Activated CD8-positive, alpha-beta memory T cell treated with anti-CD3 and anti-CD28 coated beads, Interleukin-2, amount 10 ng/mL, durations not matched to agents 7 days and 5 days (primary cell): ENCODE measurements around the gene COMMD7. TPM values are rescaled to one million over a fixed set of nuclear protein-coding genes. Genes with fewer than 3 reads are reported as not detected.

Experiments used
- ATAC-seq: fragments of 150-1000 bp; cut with Tn5 transposase; one replicate; pipeline ENCODE4 v1.10.0; 2021; ENCODE audit warnings: moderate library complexity
- CTCF ChIA-PET: fragments of 350-600 bp; sonication (Branson Sonifier 250); formaldehyde crosslinking; loops from one replicate; lab custom pipeline; 2021; ENCODE audit warnings: antibody characterized with exemption; lab: Charles Lee
- DNase-seq: peaks from one replicate; pipeline ENCODE4 v3.0.0-alpha.2; 2020
- H3K27ac Mint-ChIP-seq: one replicate; pipeline ENCODE4 v1.8.0; 2021; ENCODE audit warnings: mild to moderate bottlenecking, mixed read lengths
- H3K27me3 Mint-ChIP-seq: one replicate; pipeline ENCODE4 v1.8.0; 2021; ENCODE audit warnings: mixed read lengths
- H3K36me3 Mint-ChIP-seq: one replicate; pipeline ENCODE4 v1.8.0; 2021; ENCODE audit warnings: mild to moderate bottlenecking, mixed read lengths
- H3K4me1 Mint-ChIP-seq: one replicate; pipeline ENCODE4 v1.8.0; 2021; ENCODE audit warnings: mixed read lengths
- H3K4me3 Mint-ChIP-seq: one replicate; pipeline ENCODE4 v1.8.0; 2021; ENCODE audit warnings: mild to moderate bottlenecking, moderate library complexity, mixed read lengths
- H3K9me3 Mint-ChIP-seq: one replicate; pipeline ENCODE4 v1.8.0; 2022; ENCODE audit warnings: low read depth, mixed read lengths
- total RNA-seq, 2 experiments: library from RNA; stranded (reverse); gene quantifications; one replicate each; pipeline ENCODE4 v1.2.3, GENCODE V29; 2021

COMMD7 gene
- total RNA-seq, 2 experiments from 2014 or later = 54.2 to 59.5 TPM

DNA sequence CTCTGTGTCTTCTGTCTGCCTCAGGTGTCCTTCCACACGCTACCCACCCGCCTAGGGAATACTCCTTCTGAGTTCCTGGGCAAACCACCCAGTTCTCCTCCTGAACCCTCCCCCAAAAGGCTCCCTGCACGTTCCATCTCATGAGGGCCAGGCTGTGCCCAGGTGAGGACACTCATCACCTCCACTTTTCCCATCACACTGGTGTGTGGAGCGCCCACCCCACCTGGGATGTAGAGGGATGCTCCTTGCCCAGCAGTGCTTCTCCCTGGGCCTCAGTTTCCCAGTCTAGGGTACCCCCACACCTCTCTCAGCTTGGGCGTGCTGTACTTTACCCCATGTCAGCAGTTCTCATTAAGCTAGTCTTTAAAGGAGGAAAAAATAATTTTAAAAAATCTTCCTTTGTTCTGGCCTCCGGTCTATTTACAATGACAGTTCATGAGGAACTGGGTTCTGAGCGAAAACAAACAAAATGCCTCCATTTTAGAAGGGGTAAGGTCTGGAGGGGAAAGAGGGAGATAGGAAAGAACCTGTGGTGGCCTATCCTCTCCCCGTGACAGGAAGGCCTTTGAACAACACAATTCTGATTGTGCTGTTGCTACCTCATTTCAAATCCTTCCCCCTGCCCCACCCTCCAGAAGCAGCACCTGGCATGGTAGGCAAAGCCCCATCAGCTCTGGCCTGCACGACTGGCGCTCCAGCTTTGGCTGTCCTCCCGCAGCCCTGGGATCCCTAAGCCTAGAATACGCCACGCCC, 67.9 kb downstream of the COMMD7 start:
- no peak for DNase-seq
- Mint-ChIP-seq H3K4me1 (peaks cover 29% of the 10 kb centered on the region), H3K27ac (no peak overlapping the region), H3K4me3 (no peak overlapping the region), H3K36me3 (no peaks in the 10 kb centered on the region), H3K9me3 (no peaks in the 10 kb centered on the region), H3K27me3 (no peaks in the 10 kb centered on the region)
- no peak for ATAC-seq
- CTCF ChIA-PET = interaction anchor here (1.2 to 11.8 kb wide), 7 partner anchors 22 to 153 kb away, joined by 3 to 334 read pairs (median 4); partner anchors contain the start of genes COMMD7 and DNMT3B

DNA sequence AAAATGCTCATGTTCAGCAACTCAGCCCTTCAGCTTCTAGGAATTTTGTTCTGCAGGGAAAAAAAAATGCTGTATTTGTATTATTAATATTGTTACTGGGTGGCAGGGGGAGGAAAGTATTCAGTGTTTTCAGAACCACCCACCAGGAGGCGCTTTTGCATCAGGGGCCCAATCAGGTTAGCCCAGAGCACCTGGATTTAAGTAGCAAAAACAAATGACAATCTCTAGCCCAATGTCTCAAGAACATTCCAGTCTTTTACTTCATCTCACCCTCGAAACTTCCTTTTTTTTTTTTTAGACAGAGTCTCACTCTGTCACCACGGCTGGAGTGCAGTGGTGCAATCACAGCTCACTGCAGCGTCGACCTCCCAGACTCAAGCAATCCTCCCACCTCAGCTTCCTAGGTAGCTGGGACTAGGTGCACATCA, 68.9 kb downstream of the COMMD7 start:
- peak; percentile 55 for ATAC-seq

DNA sequence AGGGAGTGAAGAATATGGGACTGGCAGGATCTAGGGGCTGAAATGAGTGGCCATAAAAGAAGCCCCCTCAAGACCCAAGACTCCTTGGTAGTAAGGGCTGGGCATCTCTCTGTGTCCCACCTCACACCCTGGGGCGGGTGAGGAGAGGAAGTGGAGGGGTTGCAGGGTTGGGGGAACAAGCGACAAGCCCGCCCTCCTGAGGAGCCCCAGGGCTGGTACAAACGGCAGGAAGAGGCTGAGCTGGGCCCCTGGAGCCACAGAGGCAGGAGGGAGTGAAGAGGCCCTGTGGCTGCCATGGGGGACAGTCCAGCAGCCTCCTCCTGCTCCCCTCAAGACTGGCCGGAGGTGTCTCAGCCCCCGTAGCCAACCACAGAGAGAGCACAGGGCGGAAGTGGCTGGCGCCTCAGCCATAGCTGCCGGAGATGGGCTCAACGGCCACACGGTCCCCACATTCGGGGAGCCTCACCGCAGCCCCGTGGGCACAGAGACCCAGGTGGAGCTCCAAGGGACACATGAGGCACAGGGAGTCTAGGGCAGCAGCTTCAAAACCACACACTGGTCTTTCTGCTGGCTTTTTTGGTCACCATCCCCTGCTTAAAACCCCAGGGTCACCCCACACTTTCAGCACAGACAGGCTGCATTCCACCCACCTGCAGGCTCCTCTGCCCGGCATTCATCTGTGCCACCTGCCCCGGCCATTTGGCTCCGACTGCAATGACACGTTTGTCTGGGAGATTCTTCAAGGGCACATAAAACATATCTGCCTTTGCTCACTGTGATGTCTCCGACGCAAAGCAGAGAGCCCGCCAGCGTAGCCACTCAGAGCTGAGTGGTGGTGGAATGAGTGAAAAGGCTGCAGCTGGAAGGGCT, 70.0 kb downstream of the COMMD7 start:
- Mint-ChIP-seq H3K9me3 (no peaks in the 10 kb centered on the region), H3K27me3 (no peaks in the 10 kb centered on the region), H3K27ac (peak overlapping the region; percentile 86), H3K4me1 (peaks cover 29% of the 10 kb centered on the region), H3K36me3 (no peaks in the 10 kb centered on the region), H3K4me3 (no peak overlapping the region)
- DNase-seq (peak; percentile 71), ATAC-seq (peak; percentile 78)
- CTCF ChIA-PET = interaction anchor here (0.7 to 11.8 kb wide), 24 partner anchors 7 to 539 kb away, joined by 3 to 334 read pairs (median 6); partner anchors contain the start of genes COMMD7, DNMT3B and MAPRE1

More for the DNA sequence above, 68.9 kb downstream of the COMMD7 start:
- H3K4me1 Mint-ChIP-seq = peaks cover 29% of the 10 kb centered on the region
- no peak overlapping the region for H3K4me3 Mint-ChIP-seq
- H3K27me3 Mint-ChIP-seq = no peaks in the 10 kb centered on the region
- CTCF ChIA-PET = interaction anchor here (0.7 to 11.8 kb wide), 22 partner anchors 8 to 189 kb away, joined by 3 to 334 read pairs (median 6); partner anchors contain the start of genes COMMD7, DNMT3B and MAPRE1
- H3K27ac Mint-ChIP-seq = peak overlapping the region; percentile 8
- H3K9me3 Mint-ChIP-seq = no peaks in the 10 kb centered on the region
- peak; percentile 82 for DNase-seq
- no peaks in the 10 kb centered on the region for H3K36me3 Mint-ChIP-seq

DNA sequence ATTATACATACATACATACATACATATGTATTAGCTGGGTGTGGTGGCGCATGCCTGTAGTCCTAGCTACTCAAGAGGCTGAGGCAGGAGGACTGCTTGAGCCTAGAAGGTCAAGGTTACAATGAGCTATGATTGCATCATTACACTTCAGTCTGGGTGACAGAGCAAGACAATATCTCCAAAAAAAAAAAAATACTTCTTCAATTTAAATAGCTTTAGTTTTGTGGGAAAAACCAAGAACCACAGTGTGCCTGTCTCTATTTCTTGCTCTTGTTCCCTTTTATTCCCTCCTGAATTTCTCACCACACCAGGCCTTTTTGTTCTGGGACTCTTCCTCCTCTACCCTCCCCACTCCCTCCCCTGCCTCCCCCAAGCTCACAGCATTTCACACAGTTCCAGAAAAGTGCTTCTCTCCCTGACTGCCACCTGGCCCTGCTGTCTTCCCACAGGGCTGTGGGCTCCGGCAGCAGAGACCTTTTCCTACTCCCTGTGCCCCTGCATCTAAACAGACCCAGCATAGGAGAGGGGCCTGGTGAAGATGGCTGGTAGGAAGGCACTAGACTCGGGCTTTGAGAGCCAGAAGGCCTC, 70.8 kb downstream of the COMMD7 start:
- Mint-ChIP-seq H3K4me1 (peaks cover 29% of the 10 kb centered on the region), H3K9me3 (no peaks in the 10 kb centered on the region), H3K4me3 (no peak overlapping the region), H3K27me3 (no peaks in the 10 kb centered on the region), H3K36me3 (no peaks in the 10 kb centered on the region), H3K27ac (peak overlapping the region; percentile 86)
- ATAC-seq (peak; percentile 47), DNase-seq (no peak)
- CTCF ChIA-PET = interaction anchor here (0.7 to 11.8 kb wide), 14 partner anchors 10 to 540 kb away, joined by 3 to 334 read pairs (median 10); partner anchors contain the start of genes COMMD7 and DNMT3B

DNA sequence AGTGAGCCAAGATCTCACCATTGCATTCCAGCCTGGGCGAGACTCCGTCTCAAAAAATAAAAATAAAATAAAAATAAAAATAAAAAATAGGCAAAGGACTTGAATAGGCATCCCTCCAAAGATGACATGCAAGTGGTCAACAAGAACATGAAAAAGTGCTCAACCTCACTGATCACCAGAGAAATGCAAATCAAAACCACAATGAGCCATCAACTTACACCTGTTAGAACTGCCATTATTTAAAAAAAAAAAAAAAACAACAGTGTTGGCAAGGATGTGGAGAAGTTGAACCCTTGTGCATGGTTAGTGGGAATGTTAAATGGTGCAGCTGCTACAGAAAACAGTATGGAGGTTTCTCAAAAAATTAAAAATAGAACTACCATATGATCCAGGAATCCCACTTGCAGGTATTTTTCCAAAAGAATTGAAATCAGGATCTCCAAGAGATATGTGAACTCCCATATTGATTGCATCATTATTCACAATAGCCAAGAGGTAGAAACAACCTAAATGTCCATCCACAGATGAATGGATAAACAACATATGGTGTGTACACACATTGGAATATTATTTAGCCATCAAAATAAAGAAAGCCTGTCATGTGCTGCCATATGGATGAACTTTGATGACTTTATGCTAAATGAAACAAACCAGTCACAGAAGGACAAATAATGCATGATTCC, 72.4 kb downstream of the COMMD7 start:
- CTCF ChIA-PET = interaction anchor here (1.0 to 11.8 kb wide), 2 partner anchors 10 to 106 kb away, joined by 4 to 334 read pairs; no protein-coding TSS in a partner anchor
- DNase-seq (no peak), ATAC-seq (no peak)
- H3K4me1 Mint-ChIP-seq = peaks cover 29% of the 10 kb centered on the region
- no peaks in the 10 kb centered on the region for H3K36me3 Mint-ChIP-seq
- no peaks in the 10 kb centered on the region for H3K9me3 Mint-ChIP-seq
- H3K27ac Mint-ChIP-seq = no peak overlapping the region
- no peak overlapping the region for H3K4me3 Mint-ChIP-seq
- H3K27me3 Mint-ChIP-seq = no peaks in the 10 kb centered on the region

DNA sequence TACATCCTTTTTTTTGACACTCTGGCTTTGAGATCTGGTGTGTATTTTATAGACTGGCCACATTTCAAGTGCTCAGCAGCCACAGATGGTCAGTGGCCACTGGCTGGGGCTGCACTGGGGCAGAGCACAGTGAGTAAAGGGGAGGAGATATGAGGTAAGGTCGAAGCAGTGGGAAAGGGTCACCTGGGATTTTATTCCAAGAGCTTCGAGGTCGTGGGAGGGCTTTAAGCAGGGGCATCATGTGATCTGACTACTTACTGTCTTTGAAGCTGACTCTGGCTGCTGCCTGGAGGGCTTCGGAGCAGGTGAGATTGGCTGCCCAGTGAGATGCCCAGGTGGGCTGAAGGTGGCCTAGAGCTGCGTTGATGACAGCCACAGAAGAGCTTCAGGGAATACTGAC, 76.2 kb downstream of the COMMD7 start:
- Mint-ChIP-seq H3K4me1 (peaks cover 7% of the 10 kb centered on the region), H3K4me3 (no peak overlapping the region), H3K36me3 (no peaks in the 10 kb centered on the region), H3K9me3 (no peaks in the 10 kb centered on the region), H3K27me3 (no peaks in the 10 kb centered on the region), H3K27ac (no peak overlapping the region)
- CTCF ChIA-PET = interaction anchor here (11.8 kb wide), 1 partner anchor 110 kb away, joined by 334 read pairs; no protein-coding TSS in a partner anchor
- DNase-seq (no peak), ATAC-seq (no peak)

DNA sequence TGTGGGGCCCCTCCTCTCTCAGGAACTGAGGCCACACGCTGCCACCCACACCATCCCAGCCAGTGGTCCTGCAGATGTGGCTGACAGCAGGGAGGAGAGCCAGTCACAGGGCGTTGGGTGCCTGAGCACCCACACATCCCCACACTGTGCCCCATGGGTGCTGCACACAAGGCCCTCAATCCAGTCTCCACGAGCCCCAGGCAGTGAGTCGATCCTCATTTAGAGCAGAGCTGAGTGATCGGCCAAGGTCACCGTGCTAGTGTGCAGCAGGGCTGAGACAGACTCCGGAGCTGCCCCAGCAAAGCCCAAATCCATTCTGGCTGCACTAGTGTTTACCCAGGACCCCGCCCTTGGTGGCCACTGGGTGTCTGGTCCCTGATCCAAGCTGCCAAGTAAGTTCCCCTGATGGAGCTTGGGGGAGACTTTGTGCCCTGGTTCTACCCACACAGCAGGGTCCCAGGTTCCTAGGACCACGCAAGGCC, 78.5 kb downstream of the COMMD7 start:
- Mint-ChIP-seq H3K27ac (no peak overlapping the region), H3K4me1 (no peaks in the 10 kb centered on the region), H3K27me3 (no peaks in the 10 kb centered on the region), H3K9me3 (peaks cover 9% of the 10 kb centered on the region), H3K36me3 (peaks cover 8% of the 10 kb centered on the region), H3K4me3 (no peak overlapping the region)
- ATAC-seq (no peak), DNase-seq (no peak)
- CTCF ChIA-PET = interaction anchor here (0.8 to 1.5 kb wide), 4 partner anchors 9 to 114 kb away, joined by 3 to 6 read pairs (median 4); partner anchors contain the start of gene C20orf203

DNA sequence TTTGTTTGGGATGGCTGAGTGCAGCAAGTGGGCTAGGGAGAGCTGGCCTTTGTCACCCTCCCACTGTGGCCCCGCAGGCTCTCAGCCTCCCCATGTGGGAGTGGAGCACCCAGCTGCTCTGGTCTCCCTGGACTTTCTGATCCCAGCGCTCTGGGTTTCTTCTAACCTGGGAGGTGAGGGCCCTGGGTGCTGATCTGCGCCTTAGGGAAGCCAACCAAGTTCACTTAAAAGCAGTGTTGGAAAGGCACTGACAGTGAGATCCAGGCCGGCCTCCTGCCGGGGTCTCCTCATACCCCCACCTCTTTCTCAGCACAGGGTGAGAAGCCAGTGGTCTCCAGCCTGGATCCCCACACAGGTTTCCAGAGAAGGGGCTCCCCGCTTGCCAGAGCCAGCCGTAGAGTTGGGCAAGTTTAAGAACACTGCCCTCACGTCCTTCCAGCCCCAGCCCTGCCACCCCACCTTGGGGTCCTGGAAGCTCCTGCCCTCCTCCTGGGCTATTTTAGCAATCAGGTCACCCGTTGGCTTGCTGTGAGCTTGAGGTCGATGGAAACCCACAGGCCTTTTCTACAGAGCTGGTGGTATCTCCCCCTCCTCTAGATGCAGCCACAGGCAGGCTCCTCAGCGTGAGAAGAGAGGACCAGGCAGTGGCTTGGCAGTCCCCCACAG, 79.1 kb downstream of the COMMD7 start:
- no peaks in the 10 kb centered on the region for H3K27me3 Mint-ChIP-seq
- DNase-seq (no peak), ATAC-seq (no peak)
- peaks cover 9% of the 10 kb centered on the region for H3K9me3 Mint-ChIP-seq
- peaks cover 8% of the 10 kb centered on the region for H3K36me3 Mint-ChIP-seq
- H3K27ac Mint-ChIP-seq = no peak overlapping the region
- CTCF ChIA-PET = interaction anchor here (0.8 to 2.9 kb wide), 6 partner anchors 9 to 114 kb away, joined by 3 to 16 read pairs (median 6); partner anchors contain the start of gene C20orf203
- no peak overlapping the region for H3K4me3 Mint-ChIP-seq
- H3K4me1 Mint-ChIP-seq = no peaks in the 10 kb centered on the region

DNA sequence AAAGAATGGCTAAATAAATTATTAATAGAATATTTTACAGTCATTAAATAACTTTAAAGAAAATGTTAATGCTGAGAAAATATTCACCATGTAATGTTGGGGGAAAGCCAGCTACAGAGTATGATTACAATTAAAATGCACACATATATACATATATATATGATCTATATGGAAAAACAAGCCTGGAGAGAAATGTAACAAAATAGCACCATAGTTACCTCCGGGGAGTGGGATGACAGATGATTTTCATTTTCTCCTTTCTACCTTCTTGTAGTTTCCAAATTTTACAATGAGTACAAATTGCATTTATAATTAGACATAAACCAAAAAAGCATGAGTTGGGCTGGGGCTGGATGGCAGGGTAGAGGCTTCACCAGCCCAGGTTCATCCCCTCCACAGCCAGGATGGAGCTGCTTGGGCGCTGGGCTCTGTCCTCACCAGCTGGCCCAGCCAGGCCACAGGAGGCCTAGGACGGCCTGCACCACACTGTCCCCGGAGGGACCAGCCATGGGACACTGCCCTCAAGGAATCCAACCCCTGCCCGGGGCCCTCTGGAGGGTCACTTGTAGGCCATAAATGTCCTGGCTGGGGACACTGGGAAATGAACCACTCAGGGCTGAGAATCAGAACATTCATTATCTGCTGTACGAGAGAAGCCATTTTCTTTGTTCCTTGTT, 79.8 kb downstream of the COMMD7 start:
- no peak for DNase-seq
- peaks cover 9% of the 10 kb centered on the region for H3K9me3 Mint-ChIP-seq
- CTCF ChIA-PET = interaction anchor here (1.7 to 2.9 kb wide), 2 partner anchors 10 to 115 kb away, joined by 7 to 16 read pairs; partner anchors contain the start of gene C20orf203

DNA sequence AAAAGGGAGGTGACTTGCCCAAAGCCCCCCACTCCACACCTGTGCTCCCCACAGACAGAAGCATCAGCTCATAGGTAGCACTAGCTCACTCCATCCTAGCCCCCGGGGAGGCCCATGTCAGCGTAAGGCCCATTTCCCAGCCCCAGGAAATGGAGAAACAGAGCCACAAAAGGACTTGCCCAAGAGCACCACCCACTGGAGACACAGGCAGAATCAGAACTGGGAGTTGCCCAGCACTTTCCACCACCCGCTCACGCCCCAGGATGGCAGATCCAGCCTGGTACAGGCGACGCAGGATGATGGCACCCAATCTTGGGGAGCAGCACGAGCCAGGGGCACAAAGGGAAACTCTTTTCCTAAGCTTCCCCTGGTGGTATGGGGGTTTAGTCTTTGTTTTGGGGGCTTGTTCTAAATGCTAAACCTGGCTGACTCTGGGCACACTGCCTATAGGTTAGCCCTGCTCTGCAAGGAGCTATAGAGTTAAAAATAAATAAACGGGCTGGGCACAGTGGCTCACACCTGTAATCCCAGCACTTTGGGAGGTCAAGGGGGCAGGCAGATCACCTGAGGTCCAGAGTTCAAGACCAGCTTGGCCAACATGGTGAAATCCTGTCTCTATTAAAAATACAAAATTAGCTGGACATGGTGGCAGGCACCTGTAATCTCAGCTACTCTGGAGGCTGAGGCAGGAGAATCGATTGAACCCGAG, 81.3 kb downstream of the COMMD7 start:
- H3K9me3 Mint-ChIP-seq = peaks cover 9% of the 10 kb centered on the region
- no peak for ATAC-seq
- H3K27me3 Mint-ChIP-seq = no peaks in the 10 kb centered on the region
- DNase-seq = no peak
- H3K4me3 Mint-ChIP-seq = no peak overlapping the region
- CTCF ChIA-PET = interaction anchor here (1.2 to 2.9 kb wide), 2 partner anchors 9 to 11 kb away, joined by 4 to 16 read pairs; partner anchors contain the start of gene C20orf203
- no peak overlapping the region for H3K27ac Mint-ChIP-seq
- no peaks in the 10 kb centered on the region for H3K4me1 Mint-ChIP-seq
- H3K36me3 Mint-ChIP-seq = peaks cover 8% of the 10 kb centered on the region

More for the DNA sequence above, 79.8 kb downstream of the COMMD7 start:
- no peak for ATAC-seq
- H3K4me3 Mint-ChIP-seq = no peak overlapping the region
- H3K36me3 Mint-ChIP-seq = peaks cover 8% of the 10 kb centered on the region
- no peaks in the 10 kb centered on the region for H3K4me1 Mint-ChIP-seq
- H3K27me3 Mint-ChIP-seq = no peaks in the 10 kb centered on the region
- no peak overlapping the region for H3K27ac Mint-ChIP-seq

DNA sequence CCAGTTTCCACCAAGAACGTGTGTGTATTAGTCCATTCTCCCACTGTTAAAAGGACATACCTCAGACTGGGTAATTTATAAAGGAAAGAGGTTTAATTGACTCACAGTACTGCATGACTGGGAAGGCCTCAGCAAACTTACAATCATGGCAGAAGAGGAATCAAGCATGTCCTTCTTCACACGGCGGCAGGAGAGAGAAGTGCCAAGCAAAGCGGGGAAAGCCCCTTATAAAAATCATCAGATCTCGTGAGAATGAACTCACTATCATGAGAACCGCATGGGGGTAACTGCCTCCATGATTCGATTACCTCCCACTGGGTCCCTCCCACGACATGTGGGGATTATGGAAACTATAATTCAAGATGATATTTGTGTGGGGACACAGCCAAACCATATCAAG, 82.6 kb downstream of the COMMD7 start:
- ATAC-seq (no peak), DNase-seq (no peak)
- Mint-ChIP-seq H3K4me1 (peaks cover 6% of the 10 kb centered on the region), H3K4me3 (no peak overlapping the region), H3K27me3 (no peaks in the 10 kb centered on the region), H3K36me3 (peaks cover 10% of the 10 kb centered on the region), H3K27ac (no peak overlapping the region), H3K9me3 (peaks cover 12% of the 10 kb centered on the region)
- CTCF ChIA-PET = no interaction called here
